Peyer's patch (tissue), 4 donors: ENCODE measurements around the gene CNOT10.

Experiments used
- CTCF ChIP-seq, 6 experiments: fragments of 450-650 bp in 4 of 6; fragments of 200-600 bp in 2 of 6; sonication (generic) in 1 of 6; IDR thresholded peaks; one replicate each; pipeline ENCODE4 v1.5.1; 2017 to 2019; ENCODE audit warnings: antibody characterized with exemption in 6 of 6, mild to moderate bottlenecking in 3 of 6, moderate library complexity in 1 of 6
- POLR2A ChIP-seq, 2 donors: fragments of 450-650 bp; IDR thresholded peaks; one replicate each; pipeline ENCODE4 v1.5.1; 2017; ENCODE audit warnings: antibody characterized with exemption in 2 of 2, mild to moderate bottlenecking in 2 of 2, moderate library complexity in 2 of 2

- TF ChIP-seq CTCF (IDR thresholded peaks at IDR 0.05) = no peak
- TF ChIP-seq POLR2A (IDR thresholded peaks at IDR 0.05) = no peak
Measured at GRCh38 chr3:32641356-32641755, 43.6 kb upstream of the CNOT10 start.
